HepG2 (cell line): ENCODE results near the gene RIPOR3. TPM values are rescaled to one million over a fixed set of nuclear protein-coding genes. Genes with fewer than 3 reads are reported as not detected.

ENCODE experiments used
- CENPX ChIP-seq: sonication (generic); formaldehyde crosslinking; IDR thresholded peaks from 2 replicates; pipeline ENCODE4 v1.9.0; 2021; ENCODE audit warnings: mild to moderate bottlenecking, missing genetic modification reagents, moderate library complexity
- EEA1 ChIP-seq: sonication (generic); formaldehyde crosslinking; IDR thresholded peaks from 2 replicates; pipeline ENCODE4 v1.5.1; 2020; ENCODE audit warnings: mild to moderate bottlenecking, missing genetic modification reagents, borderline replicate concordance
- MTF2 ChIP-seq: sonication (generic); formaldehyde crosslinking; IDR thresholded peaks from 2 replicates; pipeline ENCODE4 v1.5.0; 2020; ENCODE audit warnings: missing genetic modification reagents, borderline replicate concordance
- NBN ChIP-seq: fragments of 450-650 bp; conservative IDR thresholded peaks from 2 replicates; pipeline ENCODE4 v1.6.1; 2017
- SPEN ChIP-seq: sonication (generic); formaldehyde crosslinking; IDR thresholded peaks from 2 replicates; pipeline ENCODE4 v1.5.1; 2020; ENCODE audit warnings: low read depth, mild to moderate bottlenecking, missing genetic modification reagents
- TBX3 ChIP-seq: fragments of 450-650 bp; IDR thresholded peaks from 2 replicates; pipeline ENCODE4 v1.6.1; 2017; ENCODE audit warnings: antibody characterized with exemption, mild to moderate bottlenecking, inconsistent platforms, borderline replicate concordance
- ZBTB37 ChIP-seq: sonication (generic); formaldehyde crosslinking; IDR thresholded peaks from 2 replicates; pipeline ENCODE4 v1.4.0; 2020; ENCODE audit warnings: mild to moderate bottlenecking, missing genetic modification reagents
- ZC3H13 ChIP-seq: sonication (generic); formaldehyde crosslinking; IDR thresholded peaks from 2 replicates; pipeline ENCODE4 v1.8.1; 2023; ENCODE audit warnings: mild to moderate bottlenecking, missing genetic modification reagents, moderate library complexity
- ZNF460 ChIP-seq: sonication (generic); formaldehyde crosslinking; IDR thresholded peaks from 2 replicates; pipeline ENCODE4 v1.5.1; 2020; ENCODE audit warnings: missing genetic modification reagents, mild to moderate bottlenecking, borderline replicate concordance
- ZNF512B ChIP-seq: sonication (generic); formaldehyde crosslinking; IDR thresholded peaks from 2 replicates; pipeline ENCODE4 v1.5.1; 2020; ENCODE audit warnings: missing genetic modification reagents, mild to moderate bottlenecking, borderline replicate concordance
- ZSCAN12 ChIP-seq: sonication (generic); formaldehyde crosslinking; IDR thresholded peaks from 2 replicates; pipeline ENCODE4 v1.9.0; 2021; ENCODE audit warnings: mild to moderate bottlenecking, missing genetic modification reagents
- ZSCAN9 ChIP-seq: IDR thresholded peaks from 2 replicates; pipeline ENCODE4 v1.6.1; 2016; ENCODE audit warnings: borderline replicate concordance
- polyA plus RNA-seq, 8 experiments: library from polyadenylated mRNA; depleted of rRNA in 3 of 8; stranded (reverse) in 7 of 8; unstranded in 1 of 8; fragments of >200 nt; fragmentation: Illumina TruSeq in 4 of 8; extraction: Trizol in 4 of 8; gene quantifications; 2 replicates each; pipeline versions ENCODE4 v1.2.1 to v1.2.3, GENCODE V29; 2011 to 2016; ENCODE audit warnings: low read depth in 4 of 8, missing spikeins in 1 of 8, mixed read lengths in 1 of 8; ENCODE audit not compliant: insufficient read depth in 1 of 8
- total RNA-seq, 5 experiments: library from RNA; depleted of rRNA; stranded (reverse); fragments of >200 nt; fragmentation: Illumina TruSeq; extraction: Trizol; gene quantifications; 2 replicates each; pipeline ENCODE4 v1.2.3, GENCODE V29; 2016; ENCODE audit warnings: low read depth in 1 of 5
- TF ChIP-seq, protein P1 (sequence below): sonication (generic); formaldehyde crosslinking; IDR thresholded peaks from 2 replicates; pipeline ENCODE4 v1.9.0; 2021; ENCODE audit warnings: missing genetic modification reagents, mild to moderate bottlenecking, borderline replicate concordance
- TF ChIP-seq, protein P2 (sequence below): sonication (generic); formaldehyde crosslinking; IDR thresholded peaks from 2 replicates; pipeline ENCODE4 v1.5.1; 2020; ENCODE audit warnings: missing genetic modification reagents, mild to moderate bottlenecking, borderline replicate concordance
- TF ChIP-seq, protein P3 (sequence below): sonication (generic); formaldehyde crosslinking; IDR thresholded peaks from 2 replicates; pipeline ENCODE4 v1.4.0; 2020; ENCODE audit warnings: missing genetic modification reagents, borderline replicate concordance

RIPOR3 gene
- total and polyA plus RNA-seq, 2 of the 13 experiments (the other 11 are each of a cell fraction or from before 2014, with no cell fraction given): 0.18 TPM; not detected in 1

DNA sequence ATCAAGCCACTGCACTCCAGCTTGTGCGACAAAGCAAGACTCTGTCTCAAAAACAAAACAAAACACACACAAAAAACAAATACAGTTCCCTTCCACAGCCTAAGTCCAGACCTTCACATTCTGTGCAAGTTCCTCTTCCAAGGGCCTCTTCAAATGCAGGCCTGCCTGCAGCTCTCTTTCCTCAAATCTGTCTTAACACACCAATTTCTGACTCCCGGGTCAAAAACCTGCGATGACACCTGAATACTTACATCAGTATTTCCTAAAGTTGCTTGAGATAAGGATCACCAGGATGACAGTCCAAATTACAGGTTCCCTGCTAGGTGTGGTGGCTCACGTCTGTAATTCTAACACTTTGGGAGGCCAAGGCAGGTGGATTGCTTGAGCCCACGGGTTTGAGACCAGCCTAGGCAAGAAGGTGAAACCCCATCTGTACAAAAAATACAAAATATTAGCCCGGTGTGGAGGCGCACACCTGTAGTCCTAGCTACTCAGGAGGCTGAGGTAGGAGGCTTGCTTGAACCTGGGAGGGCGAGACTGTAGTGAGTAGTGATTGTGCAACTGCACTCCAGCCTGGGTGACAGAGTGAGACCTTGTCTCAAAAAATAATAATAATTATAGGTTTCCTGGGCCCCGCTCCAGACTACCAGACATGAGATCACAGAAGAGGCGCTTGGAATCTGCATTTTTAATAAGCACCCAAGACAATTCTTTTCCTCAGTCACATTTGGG is 31.2 kb upstream of the RIPOR3 start (continued):
- TF ChIP-seq, protein P1, sequence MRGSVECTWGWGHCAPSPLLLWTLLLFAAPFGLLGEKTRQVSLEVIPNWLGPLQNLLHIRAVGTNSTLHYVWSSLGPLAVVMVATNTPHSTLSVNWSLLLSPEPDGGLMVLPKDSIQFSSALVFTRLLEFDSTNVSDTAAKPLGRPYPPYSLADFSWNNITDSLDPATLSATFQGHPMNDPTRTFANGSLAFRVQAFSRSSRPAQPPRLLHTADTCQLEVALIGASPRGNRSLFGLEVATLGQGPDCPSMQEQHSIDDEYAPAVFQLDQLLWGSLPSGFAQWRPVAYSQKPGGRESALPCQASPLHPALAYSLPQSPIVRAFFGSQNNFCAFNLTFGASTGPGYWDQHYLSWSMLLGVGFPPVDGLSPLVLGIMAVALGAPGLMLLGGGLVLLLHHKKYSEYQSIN (CRISPR knock-in tag): no peak
- TF ChIP-seq NBN (no peak), ZSCAN9 (CRISPR knock-in tag) (no peak), ZNF460 (CRISPR knock-in tag) (peak; percentile 58; the same call in 1 of the 2 replicates), CENPX (CRISPR knock-in tag) (no peak), EEA1 (no peak), ZC3H13 (CRISPR knock-in tag) (no peak), ZNF512B (CRISPR knock-in tag) (no peak), SPEN (no peak), MTF2 (CRISPR knock-in tag) (no peak), ZSCAN12 (CRISPR knock-in tag) (no peak), TBX3 (no peak), ZBTB37 (no peak)
- TF ChIP-seq, protein P2, sequence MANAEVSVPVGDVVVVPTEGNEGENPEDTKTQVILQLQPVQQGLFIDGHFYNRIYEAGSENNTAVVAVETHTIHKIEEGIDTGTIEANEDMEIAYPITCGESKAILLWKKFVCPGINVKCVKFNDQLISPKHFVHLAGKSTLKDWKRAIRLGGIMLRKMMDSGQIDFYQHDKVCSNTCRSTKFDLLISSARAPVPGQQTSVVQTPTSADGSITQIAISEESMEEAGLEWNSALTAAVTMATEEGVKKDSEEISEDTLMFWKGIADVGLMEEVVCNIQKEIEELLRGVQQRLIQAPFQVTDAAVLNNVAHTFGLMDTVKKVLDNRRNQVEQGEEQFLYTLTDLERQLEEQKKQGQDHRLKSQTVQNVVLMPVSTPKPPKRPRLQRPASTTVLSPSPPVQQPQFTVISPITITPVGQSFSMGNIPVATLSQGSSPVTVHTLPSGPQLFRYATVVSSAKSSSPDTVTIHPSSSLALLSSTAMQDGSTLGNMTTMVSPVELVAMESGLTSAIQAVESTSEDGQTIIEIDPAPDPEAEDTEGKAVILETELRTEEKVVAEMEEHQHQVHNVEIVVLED (CRISPR knock-in tag): no peak
- TF ChIP-seq, protein P3, sequence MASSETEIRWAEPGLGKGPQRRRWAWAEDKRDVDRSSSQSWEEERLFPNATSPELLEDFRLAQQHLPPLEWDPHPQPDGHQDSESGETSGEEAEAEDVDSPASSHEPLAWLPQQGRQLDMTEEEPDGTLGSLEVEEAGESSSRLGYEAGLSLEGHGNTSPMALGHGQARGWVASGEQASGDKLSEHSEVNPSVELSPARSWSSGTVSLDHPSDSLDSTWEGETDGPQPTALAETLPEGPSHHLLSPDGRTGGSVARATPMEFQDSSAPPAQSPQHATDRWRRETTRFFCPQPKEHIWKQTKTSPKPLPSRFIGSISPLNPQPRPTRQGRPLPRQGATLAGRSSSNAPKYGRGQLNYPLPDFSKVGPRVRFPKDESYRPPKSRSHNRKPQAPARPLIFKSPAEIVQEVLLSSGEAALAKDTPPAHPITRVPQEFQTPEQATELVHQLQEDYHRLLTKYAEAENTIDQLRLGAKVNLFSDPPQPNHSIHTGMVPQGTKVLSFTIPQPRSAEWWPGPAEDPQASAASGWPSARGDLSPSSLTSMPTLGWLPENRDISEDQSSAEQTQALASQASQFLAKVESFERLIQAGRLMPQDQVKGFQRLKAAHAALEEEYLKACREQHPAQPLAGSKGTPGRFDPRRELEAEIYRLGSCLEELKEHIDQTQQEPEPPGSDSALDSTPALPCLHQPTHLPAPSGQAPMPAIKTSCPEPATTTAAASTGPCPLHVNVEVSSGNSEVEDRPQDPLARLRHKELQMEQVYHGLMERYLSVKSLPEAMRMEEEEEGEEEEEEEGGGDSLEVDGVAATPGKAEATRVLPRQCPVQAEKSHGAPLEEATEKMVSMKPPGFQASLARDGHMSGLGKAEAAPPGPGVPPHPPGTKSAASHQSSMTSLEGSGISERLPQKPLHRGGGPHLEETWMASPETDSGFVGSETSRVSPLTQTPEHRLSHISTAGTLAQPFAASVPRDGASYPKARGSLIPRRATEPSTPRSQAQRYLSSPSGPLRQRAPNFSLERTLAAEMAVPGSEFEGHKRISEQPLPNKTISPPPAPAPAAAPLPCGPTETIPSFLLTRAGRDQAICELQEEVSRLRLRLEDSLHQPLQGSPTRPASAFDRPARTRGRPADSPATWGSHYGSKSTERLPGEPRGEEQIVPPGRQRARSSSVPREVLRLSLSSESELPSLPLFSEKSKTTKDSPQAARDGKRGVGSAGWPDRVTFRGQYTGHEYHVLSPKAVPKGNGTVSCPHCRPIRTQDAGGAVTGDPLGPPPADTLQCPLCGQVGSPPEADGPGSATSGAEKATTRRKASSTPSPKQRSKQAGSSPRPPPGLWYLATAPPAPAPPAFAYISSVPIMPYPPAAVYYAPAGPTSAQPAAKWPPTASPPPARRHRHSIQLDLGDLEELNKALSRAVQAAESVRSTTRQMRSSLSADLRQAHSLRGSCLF (CRISPR knock-in tag): no peak
